ENCODE measurements around the gene DHX35. TPM values are rescaled to one million over a fixed set of nuclear protein-coding genes. Genes with fewer than 3 reads are reported as not detected.

DHX35 gene
- total RNA-seq, 4 donors from 2014 or later, result 14.9 to 24.0 (median 15.9) TPM

DNA sequence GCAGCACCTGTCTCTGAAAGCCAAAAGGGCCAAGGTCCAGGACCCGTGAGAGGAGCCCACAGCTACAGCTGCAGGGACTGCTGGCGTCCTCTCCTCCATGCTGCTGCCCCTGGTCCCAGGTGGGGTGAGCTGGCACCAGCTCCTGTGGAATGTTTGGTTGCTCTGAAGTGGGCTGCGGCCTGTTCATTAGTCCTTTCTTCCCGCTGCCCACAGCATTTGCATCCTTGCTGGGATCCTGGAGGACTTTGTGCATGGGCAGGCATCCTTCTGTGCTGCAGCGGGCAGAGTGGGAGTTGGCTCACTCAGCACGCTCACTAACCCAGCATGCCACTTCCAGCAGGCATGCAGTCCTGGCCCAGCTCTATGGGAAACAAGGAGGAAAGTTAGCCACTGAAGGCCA lies 76.4 kb downstream of the DHX35 start:
- DNase-seq (ENCODE audit: low spot score in 2 of 2), result no peak
- Histone ChIP-seq H3K27ac (no peak overlapping the region), H3K36me3 (peaks cover 3 to 100% (median 6%) of the 10 kb centered on the region in 3 donors), H3K4me3 (no peak overlapping the region), H3K9me3 (no peaks in the 10 kb centered on the region), H3K27me3 (no peaks in the 10 kb centered on the region), H3K4me1 (no peaks in the 10 kb centered on the region)
- TF ChIP-seq, protein P1, sequence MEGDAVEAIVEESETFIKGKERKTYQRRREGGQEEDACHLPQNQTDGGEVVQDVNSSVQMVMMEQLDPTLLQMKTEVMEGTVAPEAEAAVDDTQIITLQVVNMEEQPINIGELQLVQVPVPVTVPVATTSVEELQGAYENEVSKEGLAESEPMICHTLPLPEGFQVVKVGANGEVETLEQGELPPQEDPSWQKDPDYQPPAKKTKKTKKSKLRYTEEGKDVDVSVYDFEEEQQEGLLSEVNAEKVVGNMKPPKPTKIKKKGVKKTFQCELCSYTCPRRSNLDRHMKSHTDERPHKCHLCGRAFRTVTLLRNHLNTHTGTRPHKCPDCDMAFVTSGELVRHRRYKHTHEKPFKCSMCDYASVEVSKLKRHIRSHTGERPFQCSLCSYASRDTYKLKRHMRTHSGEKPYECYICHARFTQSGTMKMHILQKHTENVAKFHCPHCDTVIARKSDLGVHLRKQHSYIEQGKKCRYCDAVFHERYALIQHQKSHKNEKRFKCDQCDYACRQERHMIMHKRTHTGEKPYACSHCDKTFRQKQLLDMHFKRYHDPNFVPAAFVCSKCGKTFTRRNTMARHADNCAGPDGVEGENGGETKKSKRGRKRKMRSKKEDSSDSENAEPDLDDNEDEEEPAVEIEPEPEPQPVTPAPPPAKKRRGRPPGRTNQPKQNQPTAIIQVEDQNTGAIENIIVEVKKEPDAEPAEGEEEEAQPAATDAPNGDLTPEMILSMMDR (IDR thresholded peaks at IDR 0.05), result no peak
- TF ChIP-seq POLR2A (IDR thresholded peaks at IDR 0.05), result no peak
- TF ChIP-seq EP300 (IDR thresholded peaks at IDR 0.05), result no peak
- 89 to 94% methylated on average over 6 of the region's 6 CpGs for WGBS, 2 donors

- Histone ChIP-seq H3K9me3 (no peaks in the 10 kb centered on the region), H3K27ac (no peak overlapping the region), H3K4me3 (no peak overlapping the region), H3K4me1 (no peaks in the 10 kb centered on the region), H3K36me3 (peaks cover 3 to 100% (median 6%) of the 10 kb centered on the region in 3 donors), H3K27me3 (no peaks in the 10 kb centered on the region)
- TF ChIP-seq POLR2A (IDR thresholded peaks at IDR 0.05) (no peak), EP300 (IDR thresholded peaks at IDR 0.05) (no peak)
- TF ChIP-seq, protein P1 (IDR thresholded peaks at IDR 0.05), result no peak
- DNase-seq (ENCODE audit: low spot score in 2 of 2), result no peak
- WGBS, 2 donors, result 85 to 96% methylated on average over 3 of the region's 3 CpGs
Measured at GRCh38 chr20:39039261-39039660, 77.1 kb downstream of the DHX35 start.

DNA sequence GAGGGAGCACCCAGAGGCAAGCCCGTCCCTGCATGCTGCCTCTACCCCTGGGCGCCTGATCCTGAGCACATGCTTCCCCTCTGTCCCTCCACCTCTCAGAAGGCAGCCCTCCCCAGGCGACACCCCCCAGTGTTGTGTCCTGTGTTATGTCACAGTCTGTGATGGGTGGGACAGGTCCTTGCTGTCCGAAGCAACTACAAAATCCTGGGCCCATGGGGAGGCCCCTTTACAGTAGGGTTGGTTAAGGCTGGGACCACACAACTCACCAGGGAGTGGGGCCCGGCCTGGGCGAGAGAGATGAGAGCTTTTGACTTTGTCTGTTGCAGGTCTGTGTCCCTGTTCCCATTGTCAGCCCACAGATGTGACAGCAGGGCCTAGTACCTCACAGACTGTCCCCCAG lies 78.0 kb downstream of the DHX35 start:
- Histone ChIP-seq H3K27ac (no peak overlapping the region), H3K27me3 (no peaks in the 10 kb centered on the region), H3K4me1 (no peaks in the 10 kb centered on the region), H3K4me3 (no peak overlapping the region), H3K9me3 (no peaks in the 10 kb centered on the region), H3K36me3 (peaks cover 2 to 96% (median 3%) of the 10 kb centered on the region in 3 donors)
- no peak for DNase-seq (ENCODE audit: low spot score in 2 of 2)
- TF ChIP-seq POLR2A (IDR thresholded peaks at IDR 0.05) (no peak), EP300 (IDR thresholded peaks at IDR 0.05) (no peak)
- TF ChIP-seq, protein P1 (IDR thresholded peaks at IDR 0.05), result no peak
- WGBS, 2 donors, result 80 to 88% methylated on average over 2 to 6 of the region's 6 CpGs

DNA sequence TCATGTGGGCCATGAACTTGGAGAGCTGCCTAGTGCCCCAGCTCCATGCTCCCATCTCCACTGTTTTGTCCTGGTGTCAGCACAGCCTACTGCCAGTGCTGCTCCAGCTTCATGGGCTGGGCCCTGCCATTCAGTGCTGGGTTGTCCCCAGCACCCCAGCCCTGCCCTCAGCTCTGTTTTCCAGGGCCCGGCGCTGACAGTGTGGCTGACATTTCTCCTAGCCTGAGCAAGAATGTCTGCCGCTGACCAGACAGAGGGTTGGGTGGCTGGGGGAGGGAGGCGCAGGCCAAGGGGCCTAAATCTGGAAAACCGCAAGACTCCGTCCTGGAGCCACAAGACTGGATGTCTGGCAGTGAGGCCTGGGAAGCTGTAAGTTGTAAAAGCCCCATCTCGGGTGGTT lies 78.9 kb downstream of the DHX35 start:
- H3K4me1 ChIP-seq, result no peaks in the 10 kb centered on the region
- DNase-seq (ENCODE audit: low spot score in 2 of 2), result no peak
- H3K27me3 ChIP-seq, result no peaks in the 10 kb centered on the region
- WGBS, 2 donors, result 94 to 98% methylated on average over 7 of the region's 7 CpGs
- TF ChIP-seq POLR2A (IDR thresholded peaks at IDR 0.05), result no peak
- TF ChIP-seq, protein P1 (IDR thresholded peaks at IDR 0.05), result no peak
- no peak for TF ChIP-seq EP300 (IDR thresholded peaks at IDR 0.05)
- no peak overlapping the region for H3K27ac ChIP-seq
- H3K9me3 ChIP-seq, result no peaks in the 10 kb centered on the region
- H3K4me3 ChIP-seq, result no peak overlapping the region
- peaks cover 0 to 86% (median 0%) of the 10 kb centered on the region in 3 donors for H3K36me3 ChIP-seq

GRCh38 chr20:39042279-39043150 lies 80.4 kb downstream of the DHX35 start:
- TF ChIP-seq, protein P1 (IDR thresholded peaks at IDR 0.05), result no peak
- TF ChIP-seq EP300 (IDR thresholded peaks at IDR 0.05) (no peak), POLR2A (IDR thresholded peaks at IDR 0.05) (no peak)
- 89 to 91% methylated on average over 10 to 15 of the region's 15 CpGs for WGBS, 2 donors
- no peaks in the 10 kb centered on the region for H3K9me3 ChIP-seq
- no peaks in the 10 kb centered on the region for H3K27me3 ChIP-seq
- peaks cover 0 to 72% (median 0%) of the 10 kb centered on the region in 3 donors for H3K36me3 ChIP-seq
- no peak for DNase-seq (ENCODE audit: low spot score in 2 of 2)
- H3K4me3 ChIP-seq, result no peak overlapping the region
- H3K4me1 ChIP-seq, result no peaks in the 10 kb centered on the region
- H3K27ac ChIP-seq, result no peak overlapping the region

Data from tibial nerve (tissue), 4 donors.